WTC11 (cell line): ENCODE results near the gene PRAMEF10.
"Not testable (repeated sequence)": the region's sequence is repeated elsewhere in the genome, so short reads cannot be mapped to it uniquely, and the experiment has no call there.

Experiments used
- JUN ChIP-seq: sonication (generic); formaldehyde crosslinking; IDR thresholded peaks from 2 replicates; pipeline ENCODE4 v1.8.0; 2023; ENCODE audit warnings: mild to moderate bottlenecking, missing genetic modification reagents
- TEAD4 ChIP-seq: sonication (generic); formaldehyde crosslinking; IDR thresholded peaks from 2 replicates; pipeline ENCODE4 v1.8.0; 2022; ENCODE audit warnings: mild to moderate bottlenecking, missing genetic modification reagents
- TP53 ChIP-seq: sonication (generic); formaldehyde crosslinking; IDR thresholded peaks from 2 replicates; pipeline ENCODE4 v1.8.1; 2023; ENCODE audit warnings: mild to moderate bottlenecking, missing genetic modification reagents
- TF ChIP-seq, protein P1 (sequence below): sonication (generic); formaldehyde crosslinking; IDR thresholded peaks from 2 replicates; pipeline ENCODE4 v1.8.1; 2023; ENCODE audit warnings: mild to moderate bottlenecking, missing genetic modification reagents
- TF ChIP-seq, protein P2 (sequence below): fragments of 200-600 bp; IDR thresholded peaks from 2 replicates; pipeline ENCODE4 v1.8.0; 2022; ENCODE audit warnings: antibody characterized with exemption

DNA sequence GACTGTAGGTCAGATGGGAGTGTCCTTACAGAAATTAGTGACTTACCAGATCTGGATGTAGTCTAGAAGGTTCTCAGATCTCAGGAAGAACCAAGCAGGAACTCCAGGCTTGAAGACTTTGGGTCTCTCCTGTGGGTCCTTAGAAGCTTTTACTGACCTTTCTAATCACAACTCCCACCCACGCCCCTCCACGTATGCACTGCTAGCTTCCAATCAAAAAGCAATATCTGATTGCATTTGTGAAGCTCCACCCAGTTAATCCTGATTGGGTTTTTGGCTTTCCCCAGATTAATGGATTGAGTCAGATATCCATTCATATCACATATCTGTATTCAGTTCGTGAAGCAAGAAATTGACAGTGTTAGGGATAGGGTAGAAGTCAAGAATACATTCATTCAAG, 12.0 kb downstream of the PRAMEF10 start, which contains the start of gene PRAMEF4:
- not testable (repeated sequence) for TF ChIP-seq TP53, JUN, TEAD4 (CRISPR knock-in tag)
- TF ChIP-seq, protein P1, sequence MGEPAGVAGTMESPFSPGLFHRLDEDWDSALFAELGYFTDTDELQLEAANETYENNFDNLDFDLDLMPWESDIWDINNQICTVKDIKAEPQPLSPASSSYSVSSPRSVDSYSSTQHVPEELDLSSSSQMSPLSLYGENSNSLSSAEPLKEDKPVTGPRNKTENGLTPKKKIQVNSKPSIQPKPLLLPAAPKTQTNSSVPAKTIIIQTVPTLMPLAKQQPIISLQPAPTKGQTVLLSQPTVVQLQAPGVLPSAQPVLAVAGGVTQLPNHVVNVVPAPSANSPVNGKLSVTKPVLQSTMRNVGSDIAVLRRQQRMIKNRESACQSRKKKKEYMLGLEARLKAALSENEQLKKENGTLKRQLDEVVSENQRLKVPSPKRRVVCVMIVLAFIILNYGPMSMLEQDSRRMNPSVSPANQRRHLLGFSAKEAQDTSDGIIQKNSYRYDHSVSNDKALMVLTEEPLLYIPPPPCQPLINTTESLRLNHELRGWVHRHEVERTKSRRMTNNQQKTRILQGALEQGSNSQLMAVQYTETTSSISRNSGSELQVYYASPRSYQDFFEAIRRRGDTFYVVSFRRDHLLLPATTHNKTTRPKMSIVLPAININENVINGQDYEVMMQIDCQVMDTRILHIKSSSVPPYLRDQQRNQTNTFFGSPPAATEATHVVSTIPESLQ (CRISPR knock-in tag), result not testable (repeated sequence)
- TF ChIP-seq, protein P2, sequence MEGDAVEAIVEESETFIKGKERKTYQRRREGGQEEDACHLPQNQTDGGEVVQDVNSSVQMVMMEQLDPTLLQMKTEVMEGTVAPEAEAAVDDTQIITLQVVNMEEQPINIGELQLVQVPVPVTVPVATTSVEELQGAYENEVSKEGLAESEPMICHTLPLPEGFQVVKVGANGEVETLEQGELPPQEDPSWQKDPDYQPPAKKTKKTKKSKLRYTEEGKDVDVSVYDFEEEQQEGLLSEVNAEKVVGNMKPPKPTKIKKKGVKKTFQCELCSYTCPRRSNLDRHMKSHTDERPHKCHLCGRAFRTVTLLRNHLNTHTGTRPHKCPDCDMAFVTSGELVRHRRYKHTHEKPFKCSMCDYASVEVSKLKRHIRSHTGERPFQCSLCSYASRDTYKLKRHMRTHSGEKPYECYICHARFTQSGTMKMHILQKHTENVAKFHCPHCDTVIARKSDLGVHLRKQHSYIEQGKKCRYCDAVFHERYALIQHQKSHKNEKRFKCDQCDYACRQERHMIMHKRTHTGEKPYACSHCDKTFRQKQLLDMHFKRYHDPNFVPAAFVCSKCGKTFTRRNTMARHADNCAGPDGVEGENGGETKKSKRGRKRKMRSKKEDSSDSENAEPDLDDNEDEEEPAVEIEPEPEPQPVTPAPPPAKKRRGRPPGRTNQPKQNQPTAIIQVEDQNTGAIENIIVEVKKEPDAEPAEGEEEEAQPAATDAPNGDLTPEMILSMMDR, result not testable (repeated sequence)
